GM10248 (cell line): ENCODE measurements around the gene C2orf49.

Experiments used
- CTCF ChIA-PET: fragments of 300-600 bp; sonication (Branson Sonifier 250); formaldehyde crosslinking; extraction: SDS; loops from one replicate; lab custom pipeline; 2021; ENCODE audit warnings: antibody characterized with exemption; lab: Yijun Ruan, JAX
- POLR2A ChIA-PET: fragments of 350-650 bp; sonication (Branson Sonifier 250); formaldehyde crosslinking; extraction: SDS; loops from one replicate; lab custom pipeline; 2020; ENCODE audit warnings: antibody characterized with exemption; lab: Yijun Ruan, JAX
- DNase-seq: peaks from one replicate; pipeline ENCODE4 v3.0.0; 2012; ENCODE audit errors: extremely low spot score
- TF ChIP-seq, protein P1 (sequence below): IDR thresholded peaks from 2 replicates; pipeline ENCODE4 v1.5.1; 2012; ENCODE audit warnings: mild to moderate bottlenecking, low read depth; ENCODE audit errors: extremely low read depth, missing control alignments, control extremely low read depth

C2orf49 gene

GRCh38 chr2:105394951-105395611 is 57.7 kb downstream of the C2orf49 start:
- POLR2A ChIA-PET, result no interaction called here
- no peak for DNase-seq
- TF ChIP-seq, protein P1, sequence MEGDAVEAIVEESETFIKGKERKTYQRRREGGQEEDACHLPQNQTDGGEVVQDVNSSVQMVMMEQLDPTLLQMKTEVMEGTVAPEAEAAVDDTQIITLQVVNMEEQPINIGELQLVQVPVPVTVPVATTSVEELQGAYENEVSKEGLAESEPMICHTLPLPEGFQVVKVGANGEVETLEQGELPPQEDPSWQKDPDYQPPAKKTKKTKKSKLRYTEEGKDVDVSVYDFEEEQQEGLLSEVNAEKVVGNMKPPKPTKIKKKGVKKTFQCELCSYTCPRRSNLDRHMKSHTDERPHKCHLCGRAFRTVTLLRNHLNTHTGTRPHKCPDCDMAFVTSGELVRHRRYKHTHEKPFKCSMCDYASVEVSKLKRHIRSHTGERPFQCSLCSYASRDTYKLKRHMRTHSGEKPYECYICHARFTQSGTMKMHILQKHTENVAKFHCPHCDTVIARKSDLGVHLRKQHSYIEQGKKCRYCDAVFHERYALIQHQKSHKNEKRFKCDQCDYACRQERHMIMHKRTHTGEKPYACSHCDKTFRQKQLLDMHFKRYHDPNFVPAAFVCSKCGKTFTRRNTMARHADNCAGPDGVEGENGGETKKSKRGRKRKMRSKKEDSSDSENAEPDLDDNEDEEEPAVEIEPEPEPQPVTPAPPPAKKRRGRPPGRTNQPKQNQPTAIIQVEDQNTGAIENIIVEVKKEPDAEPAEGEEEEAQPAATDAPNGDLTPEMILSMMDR, result no peak
- CTCF ChIA-PET, result interaction anchor here (1.2 to 2.1 kb wide), 2 partner anchors 11 to 20 kb away, joined by 3 to 5 read pairs; no protein-coding TSS in a partner anchor

DNA sequence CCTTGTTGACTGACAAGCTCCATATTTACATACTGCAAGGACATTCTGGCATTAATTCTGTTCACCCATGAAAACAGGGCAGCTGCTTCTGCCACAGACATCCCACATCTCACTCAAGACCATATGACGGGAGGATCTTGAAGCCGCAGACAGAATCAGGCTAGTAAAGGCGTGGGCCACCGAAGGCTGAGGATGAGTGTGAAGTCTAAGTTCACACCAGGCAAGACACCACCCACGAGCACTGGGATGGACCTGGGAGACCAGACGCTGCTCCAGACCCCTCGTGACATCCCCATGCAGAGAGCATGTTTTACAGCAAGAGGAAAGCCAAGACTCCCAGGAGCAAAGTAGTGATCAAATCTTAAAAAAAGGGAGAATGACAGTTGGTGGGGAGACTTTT is 58.4 kb downstream of the C2orf49 start:
- ChIA-PET CTCF (no interaction called here), POLR2A (no interaction called here)
- TF ChIP-seq, protein P1, result no peak
- no peak for DNase-seq

DNA sequence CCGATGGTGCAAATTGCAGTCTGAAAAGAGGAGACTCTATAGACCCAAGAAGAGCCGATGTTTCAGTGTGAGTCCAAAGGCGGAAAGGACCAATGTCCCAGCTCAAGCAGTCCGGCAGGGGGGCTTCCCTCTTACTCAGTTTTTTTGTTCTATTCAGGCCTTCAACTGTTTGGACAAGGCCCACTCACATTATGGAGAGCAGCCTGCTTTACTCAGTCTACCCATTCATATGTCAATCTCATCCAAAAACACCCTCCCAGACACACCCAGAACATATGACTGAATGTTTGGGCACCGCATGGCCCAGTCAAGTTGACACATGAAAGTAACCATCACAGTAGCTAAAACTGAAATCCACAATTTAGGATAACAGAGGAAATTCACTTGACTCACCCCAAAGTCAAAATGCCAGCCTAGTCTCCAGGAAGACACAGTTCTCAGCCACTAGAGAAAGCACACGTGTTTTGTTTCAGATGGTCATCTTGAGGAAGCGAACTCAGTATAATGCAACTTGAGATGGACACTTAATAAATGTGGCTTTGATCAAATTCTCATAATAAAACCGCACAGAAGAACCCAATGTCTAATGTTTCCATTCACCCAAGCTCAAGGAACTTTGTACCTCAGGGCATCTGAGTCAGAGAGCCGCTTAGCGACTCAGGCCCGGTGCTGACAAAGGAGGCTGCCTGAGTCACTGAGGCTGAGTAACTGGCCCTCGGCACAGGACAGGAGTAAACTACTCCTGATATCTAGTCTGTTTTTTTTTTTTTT is 59.1 kb downstream of the C2orf49 start:
- DNase-seq, result no peak
- CTCF ChIA-PET, result no interaction called here
- TF ChIP-seq, protein P1, result no peak
- POLR2A ChIA-PET, result no interaction called here

DNA sequence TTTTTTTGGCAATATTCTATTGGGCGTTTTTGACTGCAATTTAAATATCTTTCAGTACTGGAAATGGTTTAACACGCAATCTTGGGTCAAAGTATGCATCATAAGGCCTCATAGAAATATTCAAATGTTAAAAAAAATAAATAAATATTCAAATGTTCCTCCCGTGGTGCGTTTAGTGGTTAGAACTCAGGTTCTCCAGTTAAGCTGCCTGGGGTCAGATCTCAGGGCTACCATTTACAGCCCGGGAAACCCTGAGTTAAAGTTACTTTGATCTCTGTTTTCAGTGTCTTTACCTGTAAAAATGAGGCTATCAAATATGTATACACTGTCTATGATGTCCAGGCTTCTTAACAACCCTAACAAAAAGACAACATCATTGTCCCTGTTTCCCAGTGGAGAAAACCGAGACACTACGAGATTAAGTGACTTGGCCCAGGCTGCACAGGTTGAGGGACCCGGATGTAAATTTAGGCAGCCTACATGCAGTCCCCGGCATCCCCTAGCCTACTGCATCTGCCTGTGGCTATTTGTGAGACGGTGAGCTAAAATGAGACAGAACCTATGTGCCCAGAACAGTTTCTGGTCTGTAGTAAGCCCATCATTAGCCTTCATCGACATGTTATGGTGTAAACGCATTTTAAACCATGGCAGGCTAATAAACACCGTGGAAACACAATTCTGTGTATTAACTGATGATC is 59.8 kb downstream of the C2orf49 start:
- ChIA-PET POLR2A (no interaction called here), CTCF (no interaction called here)
- TF ChIP-seq, protein P1, result no peak
- no peak for DNase-seq

GRCh38 chr2:105397953-105398335 is 60.6 kb downstream of the C2orf49 start:
- POLR2A ChIA-PET, result no interaction called here
- CTCF ChIA-PET, result interaction anchor here (1.2 to 1.4 kb wide), 2 partner anchors 8 to 23 kb away, joined by 3 to 4 read pairs; no protein-coding TSS in a partner anchor
- TF ChIP-seq, protein P1, result no peak
- DNase-seq, result no peak

DNA sequence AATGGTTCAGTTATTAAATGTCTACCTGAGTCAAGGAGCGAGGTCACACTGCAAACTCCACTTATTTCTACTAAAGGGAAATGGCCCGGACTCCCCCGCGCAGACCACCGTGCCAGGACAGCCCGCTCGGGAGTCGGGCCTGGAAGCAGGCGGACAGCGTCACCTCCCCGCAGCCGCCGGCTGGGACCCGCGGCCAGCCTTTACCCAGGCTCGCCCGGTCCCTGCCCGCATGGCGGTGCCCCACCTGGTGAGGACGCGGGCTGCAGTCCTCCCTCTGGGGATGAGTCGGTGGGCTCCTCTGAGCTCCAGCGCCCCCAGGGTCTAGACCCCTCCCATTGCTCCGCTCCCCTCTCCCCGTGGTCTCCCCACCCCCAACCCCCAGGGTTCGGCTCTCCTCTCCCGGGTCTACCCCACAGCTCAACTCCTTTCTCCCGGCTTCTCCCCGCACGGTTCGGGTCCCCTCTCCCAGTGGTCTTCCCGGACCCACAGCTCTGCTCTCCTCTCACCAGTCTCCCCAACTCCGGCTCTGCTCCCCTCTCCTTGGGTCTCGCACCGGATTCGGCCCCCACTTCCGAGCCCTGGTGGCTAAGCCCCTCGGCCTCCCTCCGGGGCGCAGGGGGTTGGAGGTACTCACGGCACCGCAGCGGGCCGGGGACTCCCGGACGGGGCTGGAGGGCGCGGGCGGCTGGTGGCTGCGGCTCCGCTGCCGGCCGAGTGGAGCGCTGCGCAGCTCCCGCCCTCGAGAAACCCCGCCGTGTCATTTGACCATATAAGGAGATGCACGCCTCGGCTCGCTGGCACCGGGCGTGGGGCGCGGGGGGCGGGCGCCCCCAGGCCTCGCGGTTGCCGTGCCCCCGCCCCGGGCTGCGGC is 61.2 kb downstream of the C2orf49 start, which contains the start of gene FHL2:
TSS of gene FHL2 (minus strand) at position 716 of the 871 bp plus-strand sequence. CDS start 12,535 bp downstream, outside the sequence.
- TF ChIP-seq, protein P1, result peak; percentile 45
- peak; percentile 89 for DNase-seq
- ChIA-PET CTCF (interaction anchor here (0.9 to 1.4 kb wide), 3 partner anchors 8 to 23 kb away, joined by 3 to 4 read pairs (median 3); no protein-coding TSS in a partner anchor), POLR2A (no interaction called here)
